Gastrocnemius medialis (tissue), 4 donors: ENCODE measurements around the gene CD209. TPM values are rescaled to one million over a fixed set of nuclear protein-coding genes. Genes with fewer than 3 reads are reported as not detected.

Experiments
- ATAC-seq, 2 donors: fragments of 150-250 bp; one replicate each; pipeline ENCODE4 v1.9.1; 2016
- DNase-seq, 2 donors: peaks; one replicate each; pipeline ENCODE4 v3.0.0-alpha.2; 2019
- H3K27ac ChIP-seq, 4 donors: fragments of 200-600 bp; sonication (generic); 1 replicate in 1 of 4; 2 replicates in 3 of 4; pipeline ENCODE4 v1.5.1; 2016 to 2018; ENCODE audit warnings: mild to moderate bottlenecking in 2 of 4, moderate library complexity in 1 of 4
- H3K27me3 ChIP-seq, 3 donors: fragments of 200-600 bp; sonication (generic) in 2 of 3; 1 replicate in 1 of 3; 2 replicates in 2 of 3; pipeline versions ENCODE4 v1.5.1 to v1.6.0; 2016 to 2019; ENCODE audit warnings: mild to moderate bottlenecking in 1 of 3, moderate library complexity in 1 of 3
- H3K36me3 ChIP-seq, 2 donors: fragments of 200-600 bp; sonication (generic) in 1 of 2; one replicate each; pipeline ENCODE4 v1.5.1; 2017 to 2018
- H3K4me1 ChIP-seq, 2 donors: fragments of 200-600 bp; sonication (generic) in 1 of 2; one replicate each; pipeline ENCODE4 v1.5.1; 2016 to 2017; ENCODE audit warnings: mild to moderate bottlenecking in 2 of 2
- H3K4me3 ChIP-seq, 4 donors: fragments of 200-600 bp; sonication (generic) in 3 of 4; 1 replicate in 1 of 4; 2 replicates in 3 of 4; pipeline ENCODE4 v1.5.1; 2016 to 2019; ENCODE audit warnings: mild to moderate bottlenecking in 2 of 4
- H3K9me3 ChIP-seq, 3 donors: fragments of 200-600 bp; sonication (generic) in 2 of 3; 1 replicate in 1 of 3; 2 replicates in 2 of 3; pipeline ENCODE4 v1.5.1; 2016 to 2019
- POLR2A ChIP-seq, 2 donors: fragments of 450-650 bp; IDR thresholded peaks; one replicate each; pipeline ENCODE4 v1.6.1; 2017; ENCODE audit warnings: antibody characterized with exemption in 2 of 2, mild to moderate bottlenecking in 2 of 2, moderate library complexity in 2 of 2
- in situ Hi-C, 4 donors: fragments of 200-750 bp; cut with MboI; loops; one replicate each; pipeline versions ENCODE4 v1.15.0 to v1.8.0; 2017; ENCODE audit warnings: low sequenced_read_pairs in 4 of 4
- intact Hi-C: fragments of 100-400 bp; cut with DNase I; formaldehyde crosslinking; loops from one replicate; pipeline ENCODE4 v1.15.1; 2023; ENCODE audit warnings: low total_unique reads
- total RNA-seq, 4 donors: library from RNA; depleted of rRNA; stranded (reverse); fragments of >200 nt; gene quantifications; one replicate each; pipeline versions ENCODE4 v1.1.0 to v1.2.3, GENCODE V29; 2016
- TF ChIP-seq, protein P1 (sequence below), 5 experiments: fragments of 450-650 bp in 3 of 5; fragments of 200-600 bp in 2 of 5; sonication (generic) in 2 of 5; IDR thresholded peaks in 4 of 5; conservative IDR thresholded peaks in 1 of 5; 1 replicate in 4 of 5; 2 replicates in 1 of 5; pipeline ENCODE4 v1.5.1; 2016 to 2019; ENCODE audit warnings: antibody characterized with exemption in 5 of 5, mild to moderate bottlenecking in 3 of 5, moderate library complexity in 3 of 5

CD209 gene
- total RNA-seq, 4 donors from 2014 or later = 0.56 to 1.3 (median 1.0) TPM

DNA sequence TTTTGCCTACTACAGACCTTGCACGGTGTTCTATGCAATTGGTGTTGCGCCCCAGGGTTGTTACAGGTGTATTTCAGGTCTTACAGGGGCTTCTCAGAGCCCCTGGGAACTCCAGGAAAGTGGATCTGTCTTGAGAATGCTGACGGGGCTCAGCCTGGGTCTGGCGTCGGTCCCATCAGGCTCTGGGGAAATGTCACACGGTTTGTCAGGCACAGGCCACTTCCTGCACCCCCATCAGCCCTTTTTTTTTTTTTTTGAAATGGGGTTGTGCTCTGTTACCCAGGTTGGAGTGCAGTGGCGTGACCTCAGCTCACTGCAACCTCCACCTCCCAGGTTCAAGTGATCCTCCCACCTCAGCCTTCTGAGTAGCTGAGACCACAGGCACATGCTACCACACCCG, 28.7 kb downstream of the CD209 start:
- DNase-seq (no peak), ATAC-seq (no peak)
- Histone ChIP-seq H3K36me3 (no peaks in the 10 kb centered on the region), H3K9me3 (peaks cover 0 to 6% (median 0%) of the 10 kb centered on the region in 3 donors), H3K4me1 (no peaks in the 10 kb centered on the region), H3K27ac (no peak overlapping the region), H3K4me3 (no peak overlapping the region), H3K27me3 (no peaks in the 10 kb centered on the region)
- intact Hi-C loops (no loop called here), in situ Hi-C loops (no loop called here)
- TF ChIP-seq, protein P1, sequence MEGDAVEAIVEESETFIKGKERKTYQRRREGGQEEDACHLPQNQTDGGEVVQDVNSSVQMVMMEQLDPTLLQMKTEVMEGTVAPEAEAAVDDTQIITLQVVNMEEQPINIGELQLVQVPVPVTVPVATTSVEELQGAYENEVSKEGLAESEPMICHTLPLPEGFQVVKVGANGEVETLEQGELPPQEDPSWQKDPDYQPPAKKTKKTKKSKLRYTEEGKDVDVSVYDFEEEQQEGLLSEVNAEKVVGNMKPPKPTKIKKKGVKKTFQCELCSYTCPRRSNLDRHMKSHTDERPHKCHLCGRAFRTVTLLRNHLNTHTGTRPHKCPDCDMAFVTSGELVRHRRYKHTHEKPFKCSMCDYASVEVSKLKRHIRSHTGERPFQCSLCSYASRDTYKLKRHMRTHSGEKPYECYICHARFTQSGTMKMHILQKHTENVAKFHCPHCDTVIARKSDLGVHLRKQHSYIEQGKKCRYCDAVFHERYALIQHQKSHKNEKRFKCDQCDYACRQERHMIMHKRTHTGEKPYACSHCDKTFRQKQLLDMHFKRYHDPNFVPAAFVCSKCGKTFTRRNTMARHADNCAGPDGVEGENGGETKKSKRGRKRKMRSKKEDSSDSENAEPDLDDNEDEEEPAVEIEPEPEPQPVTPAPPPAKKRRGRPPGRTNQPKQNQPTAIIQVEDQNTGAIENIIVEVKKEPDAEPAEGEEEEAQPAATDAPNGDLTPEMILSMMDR (IDR thresholded peaks at IDR 0.05 in 4 of 5, conservative IDR thresholded peaks at IDR 0.05 in 1 of 5) = no peak
- TF ChIP-seq POLR2A (IDR thresholded peaks at IDR 0.05) = no peak

DNA sequence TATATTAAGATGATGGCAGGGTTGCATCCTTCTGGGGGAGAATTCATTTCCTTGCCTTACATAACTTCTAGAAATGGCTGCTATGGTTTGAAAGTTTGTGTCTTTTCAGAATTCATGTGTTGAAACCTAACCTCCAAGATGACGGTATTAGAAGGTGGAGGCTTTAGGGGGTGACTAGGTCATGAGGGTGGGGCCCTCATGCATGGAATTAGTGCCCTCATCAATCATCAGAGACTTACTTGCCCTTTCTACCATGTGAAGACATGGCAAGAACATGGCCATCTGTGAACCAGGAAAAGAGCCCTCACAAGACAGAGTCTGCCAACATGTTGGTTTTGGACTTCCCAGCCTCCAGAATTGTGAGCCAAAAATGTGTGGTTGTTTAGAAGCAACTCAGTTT, 30.6 kb downstream of the CD209 start:
- ATAC-seq (no peak), DNase-seq (no peak)
- intact Hi-C loops = no loop called here
- Histone ChIP-seq H3K27ac (no peak overlapping the region), H3K36me3 (no peaks in the 10 kb centered on the region), H3K27me3 (no peaks in the 10 kb centered on the region), H3K4me3 (no peak overlapping the region), H3K4me1 (no peaks in the 10 kb centered on the region), H3K9me3 (peaks cover 0 to 6% (median 0%) of the 10 kb centered on the region in 3 donors)
- in situ Hi-C loops = no loop called here
- TF ChIP-seq, protein P1 (IDR thresholded peaks at IDR 0.05 in 4 of 5, conservative IDR thresholded peaks at IDR 0.05 in 1 of 5) = no peak
- TF ChIP-seq POLR2A (IDR thresholded peaks at IDR 0.05) = no peak

DNA sequence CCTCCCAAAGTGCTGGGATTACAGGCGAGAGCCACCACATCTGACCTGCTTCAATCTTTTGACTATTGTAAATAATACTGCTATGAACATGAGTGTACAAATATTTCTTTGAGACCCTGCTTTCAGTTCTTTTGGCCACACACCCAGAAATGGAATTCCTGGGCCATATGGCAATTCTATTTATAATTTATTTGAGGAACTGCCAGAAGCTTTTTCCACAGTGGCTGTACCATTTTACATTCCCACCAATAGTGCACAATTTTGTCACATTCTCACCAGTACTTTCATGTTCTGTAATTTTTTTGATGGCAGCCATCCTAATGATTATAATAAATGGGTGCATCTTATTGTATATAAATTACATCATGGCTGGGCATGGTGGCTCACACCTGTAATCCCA, 31.7 kb downstream of the CD209 start:
- Histone ChIP-seq H3K27ac (no peak overlapping the region), H3K36me3 (no peaks in the 10 kb centered on the region), H3K9me3 (peaks cover 0 to 6% (median 0%) of the 10 kb centered on the region in 3 donors), H3K27me3 (no peaks in the 10 kb centered on the region), H3K4me1 (no peaks in the 10 kb centered on the region), H3K4me3 (no peak overlapping the region)
- intact Hi-C loops = no loop called here
- ATAC-seq = no peak
- TF ChIP-seq, protein P1 (IDR thresholded peaks at IDR 0.05 in 4 of 5, conservative IDR thresholded peaks at IDR 0.05 in 1 of 5) = no peak
- no peak for TF ChIP-seq POLR2A (IDR thresholded peaks at IDR 0.05)
- no peak for DNase-seq
- in situ Hi-C loops = no loop called here

DNA sequence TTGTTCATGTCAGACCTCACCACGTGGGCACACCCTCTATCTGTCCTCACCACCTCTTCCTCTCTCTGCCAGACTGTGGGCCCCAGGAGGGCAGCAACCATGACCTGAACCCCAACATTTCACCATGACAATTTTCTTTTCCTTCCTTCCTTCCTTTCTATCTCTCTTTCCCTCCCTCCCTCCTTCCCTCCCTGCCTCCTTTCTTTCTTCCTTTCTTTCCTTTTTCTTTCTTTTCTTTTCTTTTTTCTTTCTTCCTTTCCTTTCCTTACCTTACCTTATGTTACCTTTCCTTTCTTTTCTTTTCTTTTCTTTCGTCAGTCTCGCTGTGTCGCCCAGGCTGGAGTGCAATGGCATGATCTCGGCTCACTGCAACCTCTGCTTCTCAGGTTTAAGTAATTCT, 36.7 kb downstream of the CD209 start:
- Histone ChIP-seq H3K9me3 (no peaks in the 10 kb centered on the region), H3K4me1 (no peaks in the 10 kb centered on the region), H3K36me3 (no peaks in the 10 kb centered on the region), H3K4me3 (no peak overlapping the region), H3K27me3 (no peaks in the 10 kb centered on the region), H3K27ac (no peak overlapping the region)
- intact Hi-C loops = no loop called here
- DNase-seq (no peak), ATAC-seq (no peak)
- in situ Hi-C loops = no loop called here
- no peak for TF ChIP-seq POLR2A (IDR thresholded peaks at IDR 0.05)
- TF ChIP-seq, protein P1 (IDR thresholded peaks at IDR 0.05 in 4 of 5, conservative IDR thresholded peaks at IDR 0.05 in 1 of 5) = no peak

DNA sequence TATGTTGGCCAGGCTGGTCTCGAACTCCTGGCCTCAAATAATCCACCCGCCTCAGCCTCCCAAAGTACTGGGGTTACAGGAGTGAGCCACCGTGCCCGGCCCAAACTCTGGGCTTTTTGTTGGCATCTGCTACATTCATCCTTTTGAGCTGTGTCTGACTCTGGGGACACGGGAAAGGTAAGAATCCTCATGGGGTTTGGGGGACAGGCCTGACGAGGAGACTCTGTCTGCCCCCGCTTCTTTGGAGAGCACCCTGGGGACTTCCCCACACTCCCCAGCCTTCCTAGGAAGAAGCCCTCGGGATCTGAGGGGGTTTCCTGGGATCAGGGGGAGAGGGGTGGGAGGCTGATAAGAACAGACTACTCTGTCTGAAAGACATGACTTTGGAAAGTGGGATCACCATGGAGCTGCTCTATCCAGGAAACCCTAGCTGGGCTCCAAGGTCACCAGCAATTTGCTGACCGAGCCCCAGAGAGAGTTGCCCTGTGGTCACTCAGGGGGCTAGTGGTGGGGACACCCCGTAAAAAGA, 37.3 kb downstream of the CD209 start:
- in situ Hi-C loops (no loop called here), intact Hi-C loops (no loop called here)
- DNase-seq (no peak), ATAC-seq (no peak)
- H3K4me1 ChIP-seq = no peaks in the 10 kb centered on the region
- H3K27ac ChIP-seq = no peak overlapping the region
- no peaks in the 10 kb centered on the region for H3K9me3 ChIP-seq
- H3K4me3 ChIP-seq = no peak overlapping the region
- TF ChIP-seq POLR2A (IDR thresholded peaks at IDR 0.05) = no peak
- H3K27me3 ChIP-seq = no peaks in the 10 kb centered on the region
- H3K36me3 ChIP-seq = no peaks in the 10 kb centered on the region
